Brain microvascular endothelial cell (primary cell): ENCODE measurements around the gene PACRG.

ENCODE experiments used
- DNase-seq: peaks from one replicate; pipeline ENCODE4 v3.0.0-alpha.2; 2020
- H3K27ac ChIP-seq: fragments of 250-450 bp; sonication (Bioruptor Pico); 2 replicates; pipeline ENCODE4 v1.5.1; 2020; ENCODE audit warnings: mild to moderate bottlenecking, moderate library complexity
- H3K27me3 ChIP-seq: fragments of 250-450 bp; sonication (Bioruptor Pico); replicated peaks from 2 replicates; pipeline ENCODE4 v1.5.1; 2020; ENCODE audit warnings: mild to moderate bottlenecking
- H3K36me3 ChIP-seq: fragments of 250-450 bp; sonication (Bioruptor Pico); replicated peaks from 2 replicates; pipeline ENCODE4 v1.5.1; 2020; ENCODE audit warnings: mild to moderate bottlenecking
- H3K4me3 ChIP-seq: 2 replicates; pipeline ENCODE4 v1.5.1; 2011; ENCODE audit warnings: low read depth, mild to moderate bottlenecking, control low read depth, low read length, moderate library complexity
- in situ Hi-C: cut with HindIII; loops from 2 replicates; pipeline ENCODE4 v1.10.0; 2017; ENCODE audit warnings: low sequenced_read_pairs, low pct_ligation_motif_present
- TF ChIP-seq, protein P1 (sequence below): IDR thresholded peaks from 2 replicates; pipeline ENCODE4 v1.5.1; 2011; ENCODE audit warnings: low read depth, mild to moderate bottlenecking, moderate library complexity, low read length, control low read depth, inconsistent platforms; ENCODE audit errors: missing control alignments

PACRG gene

DNA sequence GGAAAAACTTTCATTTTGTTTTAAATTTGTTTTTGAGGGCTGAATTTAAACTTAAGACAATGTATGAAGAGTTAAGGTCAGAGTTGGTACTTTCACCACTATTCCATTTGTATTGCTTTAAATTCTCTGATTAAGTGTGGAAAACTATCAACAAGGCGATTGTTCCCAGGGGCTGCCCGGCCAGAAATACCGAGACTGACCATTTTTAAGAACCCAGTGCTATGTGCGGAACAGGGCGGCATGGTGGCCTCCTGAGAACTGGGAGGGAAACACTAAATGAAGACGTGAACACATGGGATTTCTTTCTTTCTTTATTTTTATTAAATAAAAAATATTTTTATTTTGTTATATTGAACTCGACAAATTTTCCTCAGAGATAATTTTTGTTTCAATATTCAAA lies 465.6 kb downstream of the PACRG start:
- no peak for DNase-seq
- TF ChIP-seq, protein P1, sequence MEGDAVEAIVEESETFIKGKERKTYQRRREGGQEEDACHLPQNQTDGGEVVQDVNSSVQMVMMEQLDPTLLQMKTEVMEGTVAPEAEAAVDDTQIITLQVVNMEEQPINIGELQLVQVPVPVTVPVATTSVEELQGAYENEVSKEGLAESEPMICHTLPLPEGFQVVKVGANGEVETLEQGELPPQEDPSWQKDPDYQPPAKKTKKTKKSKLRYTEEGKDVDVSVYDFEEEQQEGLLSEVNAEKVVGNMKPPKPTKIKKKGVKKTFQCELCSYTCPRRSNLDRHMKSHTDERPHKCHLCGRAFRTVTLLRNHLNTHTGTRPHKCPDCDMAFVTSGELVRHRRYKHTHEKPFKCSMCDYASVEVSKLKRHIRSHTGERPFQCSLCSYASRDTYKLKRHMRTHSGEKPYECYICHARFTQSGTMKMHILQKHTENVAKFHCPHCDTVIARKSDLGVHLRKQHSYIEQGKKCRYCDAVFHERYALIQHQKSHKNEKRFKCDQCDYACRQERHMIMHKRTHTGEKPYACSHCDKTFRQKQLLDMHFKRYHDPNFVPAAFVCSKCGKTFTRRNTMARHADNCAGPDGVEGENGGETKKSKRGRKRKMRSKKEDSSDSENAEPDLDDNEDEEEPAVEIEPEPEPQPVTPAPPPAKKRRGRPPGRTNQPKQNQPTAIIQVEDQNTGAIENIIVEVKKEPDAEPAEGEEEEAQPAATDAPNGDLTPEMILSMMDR = no peak
- no peaks in the 10 kb centered on the region for H3K27me3 ChIP-seq
- no peaks in the 10 kb centered on the region for H3K36me3 ChIP-seq
- no peak overlapping the region for H3K4me3 ChIP-seq
- H3K27ac ChIP-seq = no peak overlapping the region
- in situ Hi-C loops = loop anchor here (25.0 kb wide), 1 partner anchor 219 kb away; the partner anchor contains the start of gene QKI

DNA sequence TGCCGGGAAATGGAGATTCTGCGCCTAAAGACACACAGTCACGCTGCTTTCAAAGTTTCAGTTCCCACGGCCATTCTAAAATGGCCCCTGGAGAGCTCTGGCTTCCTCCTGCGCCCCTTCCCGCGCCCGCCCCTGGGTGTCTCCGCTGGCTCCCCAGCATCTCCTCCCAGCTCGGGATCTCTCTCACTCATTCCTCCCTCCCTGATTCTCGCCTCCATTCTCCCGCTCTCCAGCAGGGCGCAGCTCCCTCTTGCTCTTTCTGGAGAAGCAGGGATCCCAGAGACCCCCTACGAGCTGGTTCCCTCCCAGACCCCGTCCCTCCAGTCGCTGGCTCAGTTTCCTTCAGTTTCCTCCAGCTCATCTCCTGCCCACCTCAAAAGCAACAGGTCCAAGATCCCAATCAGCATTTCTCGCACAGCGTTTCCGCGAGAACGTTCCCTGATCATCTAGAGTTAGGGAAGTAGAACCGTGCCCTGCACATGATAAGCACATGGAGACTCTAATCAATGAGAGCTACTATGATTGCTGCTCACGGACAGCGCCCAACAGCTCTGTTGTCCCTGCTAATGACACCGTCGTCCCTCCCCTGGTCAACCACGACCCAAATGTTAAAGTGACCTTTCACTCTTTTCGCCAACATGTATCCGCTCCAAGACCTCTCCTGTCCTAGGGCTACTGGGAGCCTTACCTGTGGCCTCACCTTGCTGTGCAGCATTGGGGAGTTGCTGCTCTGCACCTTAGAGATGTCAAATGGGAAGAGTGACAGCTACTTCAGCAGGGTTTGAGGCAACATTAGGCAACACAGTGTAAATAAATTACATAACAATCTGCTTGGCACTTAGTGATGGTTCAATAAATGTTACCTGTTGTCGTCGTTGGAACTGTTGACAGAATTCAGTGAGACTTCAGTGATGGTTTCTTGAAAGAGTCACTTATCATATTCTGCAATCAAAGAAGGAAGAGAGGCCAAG lies 468.2 kb downstream of the PACRG start:
- Histone ChIP-seq H3K27me3 (no peaks in the 10 kb centered on the region), H3K36me3 (no peaks in the 10 kb centered on the region), H3K27ac (no peak overlapping the region), H3K4me3 (no peak overlapping the region)
- in situ Hi-C loops = loop anchor here (25.0 kb wide), 1 partner anchor 216 kb away; the partner anchor contains the start of gene QKI
- no peak for DNase-seq
- TF ChIP-seq, protein P1 = no peak

DNA sequence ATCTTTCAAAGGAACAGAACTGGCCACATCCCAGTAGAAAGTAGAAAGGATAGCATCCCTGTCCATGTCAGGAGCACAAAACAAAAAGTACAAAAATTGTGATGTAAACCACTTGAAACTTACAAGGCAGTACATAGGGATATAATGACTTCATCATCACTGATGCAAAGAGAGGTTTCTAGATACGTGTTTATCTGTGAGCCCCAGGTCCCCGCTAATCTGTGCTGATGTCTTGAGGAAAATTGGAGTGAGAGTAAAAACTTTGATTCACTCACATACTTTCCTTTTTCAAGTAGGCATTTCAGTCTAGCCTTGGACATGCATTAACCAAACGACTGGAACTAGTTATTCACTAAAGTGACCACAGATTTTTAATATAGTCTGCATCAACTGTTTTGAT lies 470.1 kb downstream of the PACRG start:
- in situ Hi-C loops = loop anchor here (25.0 kb wide), 1 partner anchor 214 kb away; the partner anchor contains the start of gene QKI
- TF ChIP-seq, protein P1 = no peak
- no peaks in the 10 kb centered on the region for H3K36me3 ChIP-seq
- no peak overlapping the region for H3K4me3 ChIP-seq
- no peaks in the 10 kb centered on the region for H3K27me3 ChIP-seq
- no peak overlapping the region for H3K27ac ChIP-seq
- no peak for DNase-seq

DNA sequence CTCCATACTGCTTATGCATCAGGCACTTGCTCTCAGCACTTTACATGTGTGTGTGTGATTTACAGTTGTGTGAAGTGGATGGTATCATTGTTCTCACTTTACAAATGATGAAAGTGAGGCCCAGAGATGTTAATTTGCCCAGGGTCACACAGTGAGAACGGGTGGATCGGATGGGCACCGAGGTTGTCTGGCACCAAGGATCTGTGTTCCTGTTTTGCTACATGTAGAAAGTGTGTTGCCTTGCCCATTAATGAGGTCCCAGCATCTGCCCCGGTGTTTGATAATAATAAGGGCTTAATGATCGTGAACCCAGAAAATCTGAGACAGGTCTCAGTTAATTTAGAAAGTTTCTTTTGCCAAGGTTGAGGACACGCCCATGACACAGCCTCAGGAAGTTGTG lies 470.6 kb downstream of the PACRG start:
- TF ChIP-seq, protein P1 = no peak
- no peaks in the 10 kb centered on the region for H3K36me3 ChIP-seq
- no peak overlapping the region for H3K4me3 ChIP-seq
- in situ Hi-C loops = loop anchor here (25.0 kb wide), 1 partner anchor 214 kb away; the partner anchor contains the start of gene QKI
- no peak overlapping the region for H3K27ac ChIP-seq
- no peak for DNase-seq
- no peaks in the 10 kb centered on the region for H3K27me3 ChIP-seq

DNA sequence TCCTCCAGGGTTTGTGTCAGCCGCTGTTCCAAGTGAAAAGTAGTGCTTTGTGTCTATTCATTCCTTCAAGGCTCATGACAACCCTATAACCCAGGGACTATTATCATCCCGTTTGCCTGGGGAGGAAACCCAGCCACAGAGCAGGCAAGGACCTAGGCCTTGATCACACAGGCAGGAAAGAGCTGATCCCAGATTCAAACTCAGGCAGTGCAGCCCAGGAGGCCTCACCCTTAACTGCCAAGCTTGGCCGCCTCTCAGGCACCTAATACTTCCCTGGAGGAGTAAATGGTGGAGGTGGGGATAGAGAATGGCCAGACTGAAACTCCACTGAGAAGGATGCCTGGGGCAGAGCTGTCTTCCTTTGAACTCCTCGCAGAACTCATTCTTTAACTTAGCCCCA lies 471.6 kb downstream of the PACRG start:
- Histone ChIP-seq H3K36me3 (no peaks in the 10 kb centered on the region), H3K27me3 (no peaks in the 10 kb centered on the region), H3K4me3 (no peak overlapping the region), H3K27ac (no peak overlapping the region)
- TF ChIP-seq, protein P1 = no peak
- no peak for DNase-seq
- in situ Hi-C loops = loop anchor here (25.0 kb wide), 1 partner anchor 213 kb away; the partner anchor contains the start of gene QKI
